Erythroblast (primary cell): ENCODE measurements around the gene ARHGEF4.

Experiments used
- GATA1 ChIP-seq: IDR thresholded peaks from 2 replicates; pipeline ENCODE4 v1.6.1; 2011; ENCODE audit warnings: low read depth, mild to moderate bottlenecking, control low read depth, low read length, moderate library complexity
- POLR2A ChIP-seq: IDR thresholded peaks from 2 replicates; pipeline ENCODE4 v1.6.1; 2011; ENCODE audit warnings: mild to moderate bottlenecking, low read length

DNA sequence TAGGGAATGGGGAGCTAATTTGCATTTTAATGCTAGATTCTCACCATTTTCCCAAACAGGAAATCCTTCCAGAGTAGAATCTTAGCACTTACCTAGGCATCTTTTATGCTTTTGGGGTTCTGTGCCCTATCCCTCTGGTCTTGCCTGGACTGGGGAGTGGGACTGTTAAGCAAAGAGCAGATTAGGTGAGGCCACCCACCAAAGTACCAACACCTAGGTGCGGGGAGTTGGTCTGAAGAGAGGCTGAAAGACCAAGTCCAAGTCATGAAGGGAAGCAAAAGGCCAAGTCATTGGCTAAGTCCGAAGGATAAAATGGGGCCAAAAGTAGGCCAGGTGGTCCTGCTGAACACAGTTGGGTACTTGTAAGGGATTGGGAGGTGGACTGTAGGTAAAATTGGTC lies 169.8 kb downstream of the ARHGEF4 start:
- TF ChIP-seq POLR2A (no peak), GATA1 (no peak)
